SK-N-SH (cell line): ENCODE results near the gene FIBP. TPM values are rescaled to one million over a fixed set of nuclear protein-coding genes. Genes with fewer than 3 reads are reported as not detected.

Source experiments
- CTCF ChIA-PET: fragments of 300-600, 350-600 bp; formaldehyde crosslinking; extraction: SDS; loops from one replicate; lab custom pipeline; 2021; lab: Yijun Ruan, JAX
- POLR2A ChIA-PET: fragments of 350-600 bp; sonication (Branson Sonifier 250); formaldehyde crosslinking; extraction: SDS; loops from one replicate; lab custom pipeline; 2020; ENCODE audit warnings: antibody characterized with exemption, inconsistent platforms; lab: Yijun Ruan, JAX
- DNase-seq: peaks from one replicate; pipeline ENCODE4 v3.0.0; 2012
- H2AFZ ChIP-seq: fragments of 200-600 bp; sonication (generic); 2 replicates; pipeline ENCODE4 v1.8.1; 2016; ENCODE audit warnings: antibody characterized with exemption, mild to moderate bottlenecking, low read depth
- H3F3A ChIP-seq: fragments of 200-600 bp; sonication (generic); replicated peaks from 2 replicates; pipeline ENCODE3; 2016; ENCODE audit warnings: antibody characterized with exemption, mild to moderate bottlenecking; ENCODE audit not compliant: insufficient read depth
- H3K27ac ChIP-seq, 2 experiments: fragments of 200-500 bp in 1 of 2; fragments of 200-600 bp in 1 of 2; sonication (Bioruptor generic) in 1 of 2; sonication (generic), shearing (Covaris generic) in 1 of 2; 2 replicates each; pipeline versions ENCODE4 v1.5.1 to v1.6.1; 2014 to 2016; ENCODE audit warnings: low read depth in 2 of 2, inconsistent platforms in 1 of 2, low read length in 1 of 2, mild to moderate bottlenecking in 1 of 2, mixed read lengths in 1 of 2
- H3K27me3 ChIP-seq: fragments of 200-600 bp; sonication (generic), shearing (Covaris generic); 2 replicates; pipeline ENCODE4 v1.6.1; 2016; ENCODE audit warnings: mixed run types; ENCODE audit not compliant: insufficient read depth
- H3K36me3 ChIP-seq, 2 experiments: fragments of 200-500 bp in 1 of 2; fragments of 200-600 bp in 1 of 2; sonication (Bioruptor generic) in 1 of 2; sonication (generic) in 1 of 2; replicated peaks in 1 of 2; 2 replicates each; pipeline versions ENCODE3 to v1.5.1; 2014 to 2016; ENCODE audit warnings: low read length in 1 of 2, mild to moderate bottlenecking in 1 of 2; ENCODE audit not compliant: insufficient read depth in 2 of 2, control insufficient read depth in 1 of 2
- H3K4me1 ChIP-seq, 2 experiments: fragments of 200-500 bp in 1 of 2; fragments of 200-600 bp in 1 of 2; sonication (Bioruptor generic) in 1 of 2; sonication (generic), shearing (Covaris generic) in 1 of 2; 2 replicates each; pipeline versions ENCODE4 v1.5.1 to v1.6.1; 2014 to 2016; ENCODE audit warnings: low read depth in 1 of 2, low read length in 1 of 2, mixed run types in 1 of 2; ENCODE audit not compliant: insufficient read depth in 2 of 2, control insufficient read depth in 1 of 2
- H3K4me2 ChIP-seq: fragments of 200-600 bp; sonication (generic), shearing (Covaris generic); 2 replicates; pipeline ENCODE4 v1.6.1; 2017; ENCODE audit warnings: mixed run types
- H3K4me3 ChIP-seq, 2 experiments: fragments of 200-500 bp in 1 of 2; fragments of 200-600 bp in 1 of 2; sonication (Bioruptor generic) in 1 of 2; sonication (generic), shearing (Covaris generic) in 1 of 2; 2 replicates each; pipeline versions ENCODE4 v1.5.1 to v1.8.1; 2014 to 2016; ENCODE audit warnings: low read depth in 2 of 2, inconsistent platforms in 1 of 2, low read length in 1 of 2, mild to moderate bottlenecking in 1 of 2, mixed read lengths in 1 of 2, moderate library complexity in 1 of 2
- H3K79me2 ChIP-seq: fragments of 200-600 bp; sonication (generic); 2 replicates; pipeline ENCODE4 v1.8.1; 2017; ENCODE audit warnings: mild to moderate bottlenecking; ENCODE audit not compliant: insufficient read depth
- H3K9ac ChIP-seq: fragments of 200-600 bp; sonication (generic); 2 replicates; pipeline ENCODE4 v1.6.1; 2017; ENCODE audit warnings: mixed run types
- H3K9me2 ChIP-seq: fragments of 200-600 bp; sonication (generic); 2 replicates; pipeline ENCODE4 v1.6.1; 2017; ENCODE audit warnings: mixed run types
- H3K9me3 ChIP-seq: fragments of 200-600 bp; sonication (generic); 2 replicates; pipeline ENCODE4 v1.6.1; 2017; ENCODE audit warnings: mixed run types, mild to moderate bottlenecking, moderate library complexity
- H4K20me1 ChIP-seq: fragments of 200-600 bp; sonication (generic); 2 replicates; pipeline ENCODE4 v1.6.1; 2017; ENCODE audit warnings: mild to moderate bottlenecking, mixed run types; ENCODE audit not compliant: insufficient read depth
- EP300 ChIP-seq, 2 experiments: IDR thresholded peaks; 2 replicates each; pipeline versions ENCODE4 v1.4.0 to v1.6.1; 2012; ENCODE audit warnings: borderline replicate concordance in 1 of 2, low read depth in 1 of 2, low read length in 1 of 2
- EZH2phosphoT487 ChIP-seq: fragments of 200-600 bp; sonication (generic); IDR thresholded peaks from 2 replicates; pipeline ENCODE4 v1.6.1; 2017; ENCODE audit warnings: low read depth, mixed run types, mild to moderate bottlenecking, antibody characterized with exemption, moderate library complexity, borderline replicate concordance
- FOSL2 ChIP-seq: IDR thresholded peaks from 2 replicates; pipeline ENCODE4 v1.4.0; 2012; ENCODE audit warnings: low read depth, mild to moderate bottlenecking, moderate library complexity, borderline replicate concordance
- IRF3 ChIP-seq: fragments of 150-350 bp; IDR thresholded peaks from 2 replicates; pipeline ENCODE4 v1.6.1; 2016; ENCODE audit warnings: mild to moderate bottlenecking, low read depth, low read length
- NRF1 ChIP-seq: IDR thresholded peaks from 2 replicates; pipeline ENCODE4 v1.6.1; 2012; ENCODE audit warnings: low read depth, mild to moderate bottlenecking, low read length
- RXRA ChIP-seq: IDR thresholded peaks from 2 replicates; pipeline ENCODE4 v1.4.0; 2012; ENCODE audit warnings: low read depth, mild to moderate bottlenecking, borderline replicate concordance
- TCF12 ChIP-seq: IDR thresholded peaks from 2 replicates; pipeline ENCODE4 v1.4.0; 2012
- YY1 ChIP-seq: IDR thresholded peaks from 2 replicates; pipeline ENCODE4 v1.4.0; 2012; ENCODE audit warnings: low read depth, mild to moderate bottlenecking
- WGBS: methylation state at CpG from one replicate; pipeline ENCODE4 v1.1.6; 2017; ENCODE audit warnings: low lambda C conversion rate; 5-methylcytosine and 5-hydroxymethylcytosine counted together
- polyA plus RNA-seq, 3 experiments: library from polyadenylated mRNA; depleted of rRNA; stranded (reverse); fragments of >200 nt; gene quantifications; 2 replicates each; pipeline ENCODE4 v1.2.3, GENCODE V29; 2012
- TF ChIP-seq, protein P1 (sequence below): IDR thresholded peaks from 2 replicates; pipeline ENCODE4 v1.4.0; 2012; ENCODE audit warnings: low read depth, borderline replicate concordance

Gene FIBP
- polyA plus RNA-seq, 1 of the 3 experiments (the other 2 are of a cell fraction), result 190 TPM

GRCh38 chr11:65931773-65932557 lies 43.7 kb upstream of the FIBP start:
- Histone ChIP-seq H3K9me2 (no peaks in the 10 kb centered on the region), H4K20me1 (no peaks in the 10 kb centered on the region), H3K4me2 (no peak overlapping the region), H3K27me3 (no peaks in the 10 kb centered on the region), H3K9ac (no peak overlapping the region), H3K9me3 (no peaks in the 10 kb centered on the region), H3K27ac (no peak overlapping the region), H3K36me3 (peaks cover 0 to 5% of the 10 kb centered on the region in 2 experiments), H3F3A (peaks cover 9% of the 10 kb centered on the region), H2AFZ (no peak overlapping the region), H3K4me1 (peaks cover 0 to 3% of the 10 kb centered on the region in 2 experiments; a peak in 1 of 4 replicates), H3K79me2 (no peaks in the 10 kb centered on the region), H3K4me3 (no peak overlapping the region)
- no peak for DNase-seq
- CTCF ChIA-PET, result interaction anchor here (0.6 to 4.0 kb wide), 7 partner anchors 9 to 728 kb away, joined by 3 to 22 read pairs (median 4); partner anchors contain the start of genes CCDC85B and FIBP
- no peak for TF ChIP-seq NRF1
- 79% methylated on average over 13 of the region's 13 CpGs for WGBS
- POLR2A ChIA-PET, result no interaction called here

DNA sequence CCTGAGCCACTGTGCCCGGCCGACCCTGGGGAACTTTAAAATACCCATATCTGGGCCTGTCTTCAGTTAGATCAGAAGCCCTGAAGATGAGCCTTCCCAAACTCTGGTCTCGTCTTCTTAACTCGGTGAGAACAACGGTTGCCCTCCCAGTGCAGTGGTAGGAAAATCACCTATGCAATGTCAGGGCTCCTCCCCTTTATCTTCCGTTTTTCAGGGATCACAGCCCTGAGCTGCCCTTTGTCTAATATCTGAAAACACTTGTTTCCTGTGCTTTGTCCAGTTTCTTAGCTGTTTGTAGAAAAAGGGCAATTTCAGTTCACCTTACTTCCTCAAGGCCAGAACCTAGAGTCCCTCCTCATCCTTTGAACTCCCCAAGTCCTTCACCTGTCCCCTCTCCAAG lies 40.4 kb upstream of the FIBP start:
- no peaks in the 10 kb centered on the region for H3K79me2 ChIP-seq
- no peak overlapping the region for H3K4me2 ChIP-seq
- no peak overlapping the region for H2AFZ ChIP-seq
- CTCF ChIA-PET, result no interaction called here
- no peaks in the 10 kb centered on the region for H3K9me2 ChIP-seq
- POLR2A ChIA-PET, result no interaction called here
- H3K9me3 ChIP-seq, result no peaks in the 10 kb centered on the region
- no peaks in the 10 kb centered on the region for H4K20me1 ChIP-seq
- peaks cover 0 to 10% of the 10 kb centered on the region in 2 experiments; a peak in 2 of 4 replicates for H3K4me1 ChIP-seq
- peaks cover 20% of the 10 kb centered on the region for H3F3A ChIP-seq
- H3K36me3 ChIP-seq, result peaks cover 0 to 9% of the 10 kb centered on the region in 2 experiments
- WGBS, result 85% methylated on average over 6 of the region's 6 CpGs
- TF ChIP-seq FOSL2 (no peak), EP300 (IDR thresholded peaks at IDR 0.05; ENCODE audit: borderline replicate concordance in 1 of 2, low read depth in 1 of 2, low read length in 1 of 2) (no peak), YY1 (no peak), TCF12 (no peak), EZH2phosphoT487 (no peak), IRF3 (no peak), RXRA (no peak)
- TF ChIP-seq, protein P1, sequence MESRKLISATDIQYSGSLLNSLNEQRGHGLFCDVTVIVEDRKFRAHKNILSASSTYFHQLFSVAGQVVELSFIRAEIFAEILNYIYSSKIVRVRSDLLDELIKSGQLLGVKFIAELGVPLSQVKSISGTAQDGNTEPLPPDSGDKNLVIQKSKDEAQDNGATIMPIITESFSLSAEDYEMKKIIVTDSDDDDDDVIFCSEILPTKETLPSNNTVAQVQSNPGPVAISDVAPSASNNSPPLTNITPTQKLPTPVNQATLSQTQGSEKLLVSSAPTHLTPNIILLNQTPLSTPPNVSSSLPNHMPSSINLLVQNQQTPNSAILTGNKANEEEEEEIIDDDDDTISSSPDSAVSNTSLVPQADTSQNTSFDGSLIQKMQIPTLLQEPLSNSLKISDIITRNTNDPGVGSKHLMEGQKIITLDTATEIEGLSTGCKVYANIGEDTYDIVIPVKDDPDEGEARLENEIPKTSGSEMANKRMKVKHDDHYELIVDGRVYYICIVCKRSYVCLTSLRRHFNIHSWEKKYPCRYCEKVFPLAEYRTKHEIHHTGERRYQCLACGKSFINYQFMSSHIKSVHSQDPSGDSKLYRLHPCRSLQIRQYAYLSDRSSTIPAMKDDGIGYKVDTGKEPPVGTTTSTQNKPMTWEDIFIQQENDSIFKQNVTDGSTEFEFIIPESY, result no peak
- DNase-seq, result no peak
- no peak overlapping the region for H3K4me3 ChIP-seq
- H3K27me3 ChIP-seq, result no peaks in the 10 kb centered on the region
- no peak overlapping the region for H3K9ac ChIP-seq
- no peak overlapping the region for H3K27ac ChIP-seq
